ENCODE measurements around the gene NEK1.
"Not testable (repeated sequence)": the region's sequence is repeated elsewhere in the genome, so short reads cannot be mapped to it uniquely, and the experiment has no call there.

NEK1 gene

GRCh38 chr4:169627307-169627706, 14.9 kb upstream of the NEK1 start:
- DNase-seq: no peak

GRCh38 chr4:169626331-169627282, 14.2 kb upstream of the NEK1 start:
- no peak for DNase-seq

GRCh38 chr4:169625886-169626285, 13.5 kb upstream of the NEK1 start:
- DNase-seq: no peak

GRCh38 chr4:169624012-169624411, 11.6 kb upstream of the NEK1 start:
- not testable (repeated sequence) for DNase-seq

GRCh38 chr4:169622566-169622965, 10.2 kb upstream of the NEK1 start:
- no peak for DNase-seq

- DNase-seq: no peak
These were observed 9.5 kb upstream of the NEK1 start for GRCh38 chr4:169621731-169622492.

GRCh38 chr4:169620880-169621248, 8.5 kb upstream of the NEK1 start:
- DNase-seq: no peak

- DNase-seq: peak; percentile 87
These were observed 7.8 kb upstream of the NEK1 start, which contains the start of gene CLCN3 for GRCh38 chr4:169619958-169620879. Gene CLCN3, plus strand, starts transcription at chr4:169620578. Its CDS starts 15,351 bp downstream, at chr4:169635929.

GRCh38 chr4:169619518-169619957, 7.2 kb upstream of the NEK1 start:
- no peak for DNase-seq

GRCh38 chr4:169618986-169619385, 6.6 kb upstream of the NEK1 start:
- no peak for DNase-seq

GRCh38 chr4:169618286-169618685, 5.9 kb upstream of the NEK1 start:
- no peak for DNase-seq

GRCh38 chr4:169617306-169617705, 4.9 kb upstream of the NEK1 start:
- DNase-seq: no peak

- DNase-seq: no peak
These were observed 4.5 kb upstream of the NEK1 start for GRCh38 chr4:169616846-169617245.

GRCh38 chr4:169615467-169616106, 3.2 kb upstream of the NEK1 start:
- no peak for DNase-seq

GRCh38 chr4:169612871-169613859, 782 bp upstream of the NEK1 start:
- no peak for DNase-seq

- DNase-seq: no peak
These were observed 1.2 kb downstream of the NEK1 start for GRCh38 chr4:169611157-169611556.

- no peak for DNase-seq
These were observed 7.5 kb downstream of the NEK1 start for GRCh38 chr4:169604903-169605331.

GRCh38 chr4:169604131-169604900, 8.1 kb downstream of the NEK1 start:
- no peak for DNase-seq

GRCh38 chr4:169603312-169603711, 9.1 kb downstream of the NEK1 start:
- no peak for DNase-seq

Data from activated gamma-delta T cell (primary cell).